ENCODE data around the gene PCYT2.

PCYT2 gene

GRCh38 chr17:81905424-81905875, 5.7 kb downstream of the PCYT2 start:
- DNase-seq (ENCODE audit: low read depth) = no peak
- TF ChIP-seq CTCF (IDR thresholded peaks at IDR 0.05; ENCODE audit: insufficient read depth, low read depth, low read length, missing control alignments) = no peak
- no peak overlapping the region for H3K4me3 ChIP-seq (ENCODE audit: low read depth, low read length)

- H3K4me3 ChIP-seq (ENCODE audit: low read depth, low read length) = no peak overlapping the region
- no peak for DNase-seq (ENCODE audit: low read depth)
- TF ChIP-seq CTCF (IDR thresholded peaks at IDR 0.05; ENCODE audit: insufficient read depth, low read depth, low read length, missing control alignments) = no peak
Measured at GRCh38 chr17:81904600-81905423, 6.4 kb downstream of the PCYT2 start.

- no peak overlapping the region for H3K4me3 ChIP-seq (ENCODE audit: low read depth, low read length)
- no peak for TF ChIP-seq CTCF (IDR thresholded peaks at IDR 0.05; ENCODE audit: insufficient read depth, low read depth, low read length, missing control alignments)
- no peak for DNase-seq (ENCODE audit: low read depth)
Measured at GRCh38 chr17:81903896-81904599, 7.2 kb downstream of the PCYT2 start.

- no peak for DNase-seq (ENCODE audit: low read depth)
- no peak overlapping the region for H3K4me3 ChIP-seq (ENCODE audit: low read depth, low read length)
- no peak for TF ChIP-seq CTCF (IDR thresholded peaks at IDR 0.05; ENCODE audit: insufficient read depth, low read depth, low read length, missing control alignments)
Measured at GRCh38 chr17:81903415-81903831, 7.8 kb downstream of the PCYT2 start.

- peak; percentile 35 for DNase-seq (ENCODE audit: low read depth)
- no peak overlapping the region for H3K4me3 ChIP-seq (ENCODE audit: low read depth, low read length)
- no peak for TF ChIP-seq CTCF (IDR thresholded peaks at IDR 0.05; ENCODE audit: insufficient read depth, low read depth, low read length, missing control alignments)
Measured at GRCh38 chr17:81902653-81903414, 8.4 kb downstream of the PCYT2 start.

- H3K4me3 ChIP-seq (ENCODE audit: low read depth, low read length) = no peak within 1 kb of the TSS
- DNase-seq (ENCODE audit: low read depth) = no peak
- TF ChIP-seq CTCF (IDR thresholded peaks at IDR 0.05; ENCODE audit: insufficient read depth, low read depth, low read length, missing control alignments) = no peak
Measured at GRCh38 chr17:81902023-81902652, 9.1 kb downstream of the PCYT2 start, which contains the start of gene NPB. Gene NPB, plus strand, starts transcription at chr17:81902238. Its CDS starts 40 bp downstream, at chr17:81902278.

Measured in GM12865 (cell line).